ENCODE measurements around the gene DCP2. TPM values are rescaled to one million over a fixed set of nuclear protein-coding genes. Genes with fewer than 3 reads are reported as not detected.

The DCP2 gene
- total RNA-seq, 6 experiments from 2014 or later, result 16.4 to 18.4 (median 18.0) TPM

DNA sequence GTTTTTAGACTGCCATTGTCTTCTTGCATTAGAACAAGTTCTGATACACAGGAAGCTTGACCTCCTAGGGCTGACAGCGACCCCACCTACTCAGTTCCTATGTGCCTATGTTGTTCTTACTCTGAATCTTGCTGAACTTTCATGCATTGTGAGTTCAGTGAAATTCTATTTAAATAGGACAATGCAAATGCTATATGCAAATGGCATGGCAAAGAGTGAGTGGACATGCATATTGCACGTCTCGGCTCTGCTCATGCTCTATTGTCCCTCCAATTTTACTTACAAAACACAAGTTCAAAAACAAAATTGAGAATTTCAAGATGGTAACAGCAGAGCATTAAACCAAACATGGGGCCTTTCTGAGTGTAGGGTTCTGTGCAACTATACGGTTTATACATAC is 5.3 kb upstream of the DCP2 start:
- no peak overlapping the region for H3K4me3 Mint-ChIP-seq
- H3K9me3 Mint-ChIP-seq, result no peaks in the 10 kb centered on the region
- no peak overlapping the region for H3K27ac Mint-ChIP-seq
- H3K36me3 Mint-ChIP-seq (ENCODE audit: low read depth), result no peaks in the 10 kb centered on the region; the same call in 1 of the 2 replicates
- TF ChIP-seq, protein P1, sequence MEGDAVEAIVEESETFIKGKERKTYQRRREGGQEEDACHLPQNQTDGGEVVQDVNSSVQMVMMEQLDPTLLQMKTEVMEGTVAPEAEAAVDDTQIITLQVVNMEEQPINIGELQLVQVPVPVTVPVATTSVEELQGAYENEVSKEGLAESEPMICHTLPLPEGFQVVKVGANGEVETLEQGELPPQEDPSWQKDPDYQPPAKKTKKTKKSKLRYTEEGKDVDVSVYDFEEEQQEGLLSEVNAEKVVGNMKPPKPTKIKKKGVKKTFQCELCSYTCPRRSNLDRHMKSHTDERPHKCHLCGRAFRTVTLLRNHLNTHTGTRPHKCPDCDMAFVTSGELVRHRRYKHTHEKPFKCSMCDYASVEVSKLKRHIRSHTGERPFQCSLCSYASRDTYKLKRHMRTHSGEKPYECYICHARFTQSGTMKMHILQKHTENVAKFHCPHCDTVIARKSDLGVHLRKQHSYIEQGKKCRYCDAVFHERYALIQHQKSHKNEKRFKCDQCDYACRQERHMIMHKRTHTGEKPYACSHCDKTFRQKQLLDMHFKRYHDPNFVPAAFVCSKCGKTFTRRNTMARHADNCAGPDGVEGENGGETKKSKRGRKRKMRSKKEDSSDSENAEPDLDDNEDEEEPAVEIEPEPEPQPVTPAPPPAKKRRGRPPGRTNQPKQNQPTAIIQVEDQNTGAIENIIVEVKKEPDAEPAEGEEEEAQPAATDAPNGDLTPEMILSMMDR (IDR thresholded peaks at IDR 0.05), result no peak
- peaks cover 31% of the 10 kb centered on the region for H3K4me1 Mint-ChIP-seq (ENCODE audit: low read depth)
- no peak for DNase-seq
- no peaks in the 10 kb centered on the region; the same call in 1 of the 2 replicates for H3K27me3 Mint-ChIP-seq (ENCODE audit: insufficient read depth)

DNA sequence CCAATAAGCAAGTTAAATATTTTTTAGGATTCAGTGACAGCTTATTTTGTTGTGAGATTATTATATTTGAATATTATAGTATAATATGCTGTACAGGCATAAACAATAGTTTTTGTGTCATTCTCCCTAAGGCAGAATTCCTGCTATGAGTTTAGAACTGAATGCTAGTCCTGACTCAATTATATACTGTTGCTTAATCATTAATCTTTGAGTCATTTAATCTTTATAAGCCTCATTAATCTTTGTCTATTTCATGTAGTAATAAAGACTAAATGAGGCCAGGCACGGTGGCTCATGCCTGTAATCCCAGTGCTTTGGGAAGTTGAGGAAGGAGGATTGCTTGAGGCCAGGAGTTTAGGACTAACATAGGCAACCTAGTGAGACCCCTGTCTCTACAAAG is 3.6 kb upstream of the DCP2 start:
- H3K9me3 Mint-ChIP-seq, result no peaks in the 10 kb centered on the region
- H3K36me3 Mint-ChIP-seq (ENCODE audit: low read depth), result no peaks in the 10 kb centered on the region; the same call in 1 of the 2 replicates
- no peak overlapping the region for H3K4me3 Mint-ChIP-seq
- no peak overlapping the region for H3K27ac Mint-ChIP-seq
- H3K4me1 Mint-ChIP-seq (ENCODE audit: low read depth), result peaks cover 31% of the 10 kb centered on the region
- no peaks in the 10 kb centered on the region; the same call in 1 of the 2 replicates for H3K27me3 Mint-ChIP-seq (ENCODE audit: insufficient read depth)
- no peak for DNase-seq
- TF ChIP-seq, protein P1 (IDR thresholded peaks at IDR 0.05), result no peak

DNA sequence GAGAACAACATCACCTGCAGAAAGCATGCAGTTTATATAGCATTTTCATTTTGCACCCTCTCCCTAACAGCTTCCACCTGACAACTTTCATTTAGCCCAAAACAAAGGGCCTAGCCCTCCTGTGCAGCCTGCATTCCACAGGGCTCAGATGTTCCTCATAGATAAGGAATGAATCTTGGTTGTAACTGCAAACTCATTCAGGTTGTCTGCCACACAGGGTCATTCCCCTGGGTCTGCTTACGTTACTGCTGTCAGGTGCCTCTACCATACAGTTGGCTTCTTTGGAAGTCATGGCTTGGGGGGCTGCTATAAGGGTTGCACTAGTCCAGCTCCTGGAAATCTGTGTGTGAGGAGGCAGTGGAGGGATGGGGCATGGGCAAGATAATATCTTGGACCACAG is 2.7 kb upstream of the DCP2 start:
- Mint-ChIP-seq H3K36me3 (ENCODE audit: low read depth) (no peaks in the 10 kb centered on the region; the same call in 1 of the 2 replicates), H3K9me3 (no peaks in the 10 kb centered on the region), H3K27ac (no peak overlapping the region), H3K4me3 (no peak overlapping the region), H3K27me3 (ENCODE audit: insufficient read depth) (no peaks in the 10 kb centered on the region; the same call in 1 of the 2 replicates), H3K4me1 (ENCODE audit: low read depth) (peaks cover 36% of the 10 kb centered on the region)
- DNase-seq, result no peak
- TF ChIP-seq, protein P1 (IDR thresholded peaks at IDR 0.05), result no peak

DNA sequence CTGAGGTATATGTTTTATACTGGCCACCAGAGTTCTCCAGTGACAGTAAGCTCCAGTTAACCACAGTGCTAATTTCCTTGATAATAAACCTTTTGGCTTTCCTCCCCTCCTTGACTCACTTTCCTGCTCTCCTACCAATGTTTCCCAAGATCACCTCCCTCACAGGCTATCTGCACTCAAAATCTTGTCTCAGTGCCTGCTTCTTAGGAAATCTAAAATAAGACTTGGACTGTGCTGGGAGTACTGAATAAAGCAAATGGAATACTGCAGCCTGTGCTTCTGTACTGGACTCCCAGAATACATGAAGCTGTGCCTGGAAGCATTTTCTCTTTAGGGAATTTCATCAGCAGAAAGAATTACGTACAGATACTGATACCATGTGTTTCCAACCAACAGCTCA is 1.7 kb upstream of the DCP2 start:
- TF ChIP-seq, protein P1 (IDR thresholded peaks at IDR 0.05), result no peak
- peaks cover 36% of the 10 kb centered on the region for H3K4me1 Mint-ChIP-seq (ENCODE audit: low read depth)
- no peak overlapping the region for H3K27ac Mint-ChIP-seq

DNA sequence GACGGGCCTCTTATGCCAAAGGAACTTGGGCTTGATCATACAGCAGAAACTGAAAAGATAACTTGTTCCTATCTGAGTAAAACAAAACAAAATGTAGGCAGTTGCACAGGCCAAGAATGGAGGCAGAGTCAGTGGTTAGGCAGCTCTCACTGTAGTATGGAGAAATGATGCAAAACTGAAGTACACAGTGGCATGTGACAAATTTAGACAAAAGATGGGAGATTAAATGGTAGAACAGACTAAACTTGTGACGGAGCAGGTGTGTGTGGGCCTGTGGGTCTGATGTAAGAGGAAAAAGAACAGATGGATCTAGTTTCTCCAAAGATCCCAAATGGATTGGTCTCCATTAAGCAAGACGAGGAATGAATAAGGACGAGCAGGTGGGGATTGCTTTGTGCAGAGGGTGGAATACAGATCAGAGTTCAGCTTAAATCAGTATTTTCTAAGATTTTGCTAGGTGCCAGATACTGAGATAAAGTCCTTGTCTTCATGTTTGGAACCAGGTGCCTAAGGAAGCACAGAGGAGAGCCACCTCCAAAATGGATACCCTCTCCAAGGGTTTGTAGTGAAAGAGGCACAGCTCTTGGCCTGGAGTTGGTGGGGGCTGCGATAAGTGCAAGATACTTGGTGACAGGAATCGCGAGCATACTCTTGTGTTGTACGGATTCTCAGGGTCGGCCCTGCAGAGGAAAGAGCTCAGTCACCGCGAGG is 722 bp upstream of the DCP2 start:
- peaks cover 4% of the 10 kb centered on the region for H3K36me3 Mint-ChIP-seq (ENCODE audit: low read depth)
- peaks cover 46% of the 10 kb centered on the region for H3K4me1 Mint-ChIP-seq (ENCODE audit: low read depth)
- H3K4me3 Mint-ChIP-seq, result peak overlapping the region; percentile 99
- H3K27me3 Mint-ChIP-seq (ENCODE audit: insufficient read depth), result no peaks in the 10 kb centered on the region
- H3K9me3 Mint-ChIP-seq, result no peaks in the 10 kb centered on the region
- DNase-seq, result no peak
- H3K27ac Mint-ChIP-seq, result peak overlapping the region; percentile 97
- TF ChIP-seq, protein P1 (IDR thresholded peaks at IDR 0.05), result no peak

More for the DNA sequence above, 1.7 kb upstream of the DCP2 start:
- no peak for DNase-seq
- H3K27me3 Mint-ChIP-seq (ENCODE audit: insufficient read depth), result no peaks in the 10 kb centered on the region
- no peaks in the 10 kb centered on the region; the same call in 1 of the 2 replicates for H3K36me3 Mint-ChIP-seq (ENCODE audit: low read depth)
- H3K4me3 Mint-ChIP-seq, result no peak overlapping the region
- no peaks in the 10 kb centered on the region for H3K9me3 Mint-ChIP-seq
